Omental fat pad (tissue), 4 donors: ENCODE results near the gene RGS6. TPM values are rescaled to one million over a fixed set of nuclear protein-coding genes. Genes with fewer than 3 reads are reported as not detected.

Source experiments
- ATAC-seq: fragments of 150-250 bp; one replicate; pipeline ENCODE4 v1.9.1; 2016; ENCODE audit warnings: mild to moderate bottlenecking, moderate library complexity; ENCODE audit not compliant: low FRiP score
- DNase-seq: peaks from one replicate; pipeline ENCODE4 v3.0.0-alpha.2; 2019; ENCODE audit warnings: low spot score
- total RNA-seq, 4 donors: library from RNA; depleted of rRNA; stranded (reverse); fragments of >200 nt; gene quantifications; one replicate each; pipeline ENCODE4 v1.1.0, GENCODE V29; 2016
- TF ChIP-seq, protein P1 (sequence below), 3 donors: fragments of 450-650 bp; IDR thresholded peaks; one replicate each; pipeline ENCODE4 v1.5.1; 2016 to 2017; ENCODE audit warnings: antibody characterized with exemption in 3 of 3, mild to moderate bottlenecking in 3 of 3, moderate library complexity in 2 of 3

Gene RGS6
- total RNA-seq, 4 donors from 2014 or later, result 5.2 to 27.3 (median 6.9) TPM

DNA sequence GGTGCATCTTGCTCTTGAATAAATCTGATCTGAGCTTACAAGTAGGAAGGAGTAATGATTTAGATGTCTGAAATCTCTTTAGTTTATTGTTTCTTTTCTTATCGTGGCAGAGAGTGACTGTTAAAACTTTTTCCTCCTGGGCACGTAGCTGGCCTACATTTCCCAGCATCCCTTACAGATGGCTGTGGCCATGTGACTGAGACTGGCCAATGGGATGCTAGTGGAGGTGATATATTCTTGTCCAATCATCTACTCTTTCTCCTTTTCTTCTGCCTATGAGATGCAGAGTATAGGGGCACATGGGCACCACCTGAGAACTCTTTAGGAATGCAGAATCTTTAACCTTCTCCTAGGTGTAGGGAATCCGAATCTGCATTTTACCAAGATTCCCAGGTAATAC is 237.3 kb downstream of the RGS6 start:
- DNase-seq (no peak), ATAC-seq (no peak)
- TF ChIP-seq, protein P1, sequence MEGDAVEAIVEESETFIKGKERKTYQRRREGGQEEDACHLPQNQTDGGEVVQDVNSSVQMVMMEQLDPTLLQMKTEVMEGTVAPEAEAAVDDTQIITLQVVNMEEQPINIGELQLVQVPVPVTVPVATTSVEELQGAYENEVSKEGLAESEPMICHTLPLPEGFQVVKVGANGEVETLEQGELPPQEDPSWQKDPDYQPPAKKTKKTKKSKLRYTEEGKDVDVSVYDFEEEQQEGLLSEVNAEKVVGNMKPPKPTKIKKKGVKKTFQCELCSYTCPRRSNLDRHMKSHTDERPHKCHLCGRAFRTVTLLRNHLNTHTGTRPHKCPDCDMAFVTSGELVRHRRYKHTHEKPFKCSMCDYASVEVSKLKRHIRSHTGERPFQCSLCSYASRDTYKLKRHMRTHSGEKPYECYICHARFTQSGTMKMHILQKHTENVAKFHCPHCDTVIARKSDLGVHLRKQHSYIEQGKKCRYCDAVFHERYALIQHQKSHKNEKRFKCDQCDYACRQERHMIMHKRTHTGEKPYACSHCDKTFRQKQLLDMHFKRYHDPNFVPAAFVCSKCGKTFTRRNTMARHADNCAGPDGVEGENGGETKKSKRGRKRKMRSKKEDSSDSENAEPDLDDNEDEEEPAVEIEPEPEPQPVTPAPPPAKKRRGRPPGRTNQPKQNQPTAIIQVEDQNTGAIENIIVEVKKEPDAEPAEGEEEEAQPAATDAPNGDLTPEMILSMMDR (IDR thresholded peaks at IDR 0.05), result no peak

DNA sequence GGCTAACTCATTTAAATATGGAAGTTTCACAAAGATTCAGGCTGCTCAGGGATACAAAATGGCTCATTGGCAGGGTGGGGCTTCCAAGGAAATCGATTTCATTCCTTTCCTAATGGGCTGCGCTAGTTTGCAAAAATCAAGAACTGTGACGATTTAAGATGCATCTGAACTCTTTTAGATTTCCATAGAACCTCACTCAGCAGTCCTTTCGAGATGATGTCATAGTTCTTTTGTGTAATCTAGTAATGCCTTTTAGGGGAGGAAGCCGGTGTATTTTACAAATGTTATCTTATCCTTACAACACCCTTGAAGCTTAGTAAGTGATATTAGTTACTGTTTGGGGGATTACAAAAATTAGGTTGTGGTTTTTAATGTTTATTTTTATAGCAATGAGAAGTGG is 239.8 kb downstream of the RGS6 start:
- TF ChIP-seq, protein P1 (IDR thresholded peaks at IDR 0.05), result no peak
- DNase-seq (no peak), ATAC-seq (no peak)

DNA sequence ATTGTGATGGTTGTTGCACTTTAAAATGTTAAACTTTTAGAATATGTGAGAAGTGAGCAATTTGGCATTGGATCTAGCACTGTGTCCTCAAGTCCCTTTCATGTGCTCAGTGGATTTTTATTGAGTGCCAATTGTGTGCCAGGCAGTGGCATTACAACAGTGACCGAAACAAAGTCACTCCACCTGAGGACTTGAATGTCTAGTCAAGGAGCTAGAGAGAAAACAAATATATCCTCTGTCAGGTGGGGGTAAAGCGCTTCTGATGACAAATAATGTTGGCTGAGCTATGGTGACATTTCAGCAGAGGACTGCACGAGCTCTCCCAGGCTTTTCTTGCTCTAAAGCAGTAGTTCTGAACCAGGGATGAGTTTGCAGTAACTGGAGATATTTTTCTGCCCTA is 240.4 kb downstream of the RGS6 start:
- no peak for ATAC-seq
- TF ChIP-seq, protein P1 (IDR thresholded peaks at IDR 0.05), result no peak
- DNase-seq, result no peak

DNA sequence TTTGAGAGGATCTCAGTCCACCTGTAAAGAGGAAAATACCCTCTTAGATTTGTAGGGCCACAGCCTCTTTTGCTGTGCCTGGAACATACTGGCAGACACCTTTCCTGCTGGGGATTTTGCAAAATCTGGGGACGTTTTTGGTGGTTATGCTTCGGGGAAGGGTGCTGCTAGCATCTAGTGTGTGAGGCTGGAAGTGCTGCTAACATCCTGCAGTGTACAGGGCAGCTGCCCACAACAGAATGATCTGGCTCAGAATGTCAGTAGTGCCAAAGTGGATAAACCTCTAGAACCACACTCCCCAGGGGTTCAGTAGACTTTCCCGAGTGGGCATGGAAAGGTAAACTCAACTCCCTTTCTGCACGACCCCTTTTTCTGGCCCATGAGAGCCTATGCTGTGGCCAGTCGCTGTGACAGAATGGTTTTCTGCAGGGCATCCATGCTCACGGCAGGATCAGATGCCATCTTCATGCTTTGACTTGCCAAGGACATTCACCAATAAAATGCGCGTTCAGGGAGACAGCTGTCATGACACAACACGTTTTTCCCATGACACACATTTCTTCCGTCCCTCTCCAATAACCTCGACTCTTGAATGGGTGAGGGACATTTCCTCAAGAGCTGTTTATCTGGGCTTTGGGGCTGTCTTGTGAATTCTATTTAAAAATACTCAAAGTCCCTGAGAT is 240.9 kb downstream of the RGS6 start:
- TF ChIP-seq, protein P1 (IDR thresholded peaks at IDR 0.05), result no peak
- ATAC-seq (no peak), DNase-seq (no peak)

DNA sequence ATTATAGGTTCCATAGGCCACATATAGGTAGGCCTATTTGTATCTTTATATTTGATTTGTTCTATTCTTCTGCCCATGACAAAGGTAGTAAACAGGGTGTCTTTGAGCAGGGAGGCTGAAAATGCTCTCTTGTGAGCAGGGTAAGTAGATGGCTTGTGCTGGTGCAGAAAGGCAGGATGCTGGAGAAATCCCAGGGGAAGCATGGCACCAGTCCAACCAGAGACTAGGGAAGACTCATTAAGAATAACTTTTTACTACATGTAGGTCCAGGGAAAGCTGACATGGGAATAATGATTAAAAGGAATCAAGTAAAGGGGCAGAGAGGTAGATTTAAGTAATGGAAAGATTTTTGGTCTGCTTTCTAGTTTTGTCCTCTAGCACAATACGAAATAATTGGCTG is 245.0 kb downstream of the RGS6 start:
- ATAC-seq (no peak), DNase-seq (no peak)
- TF ChIP-seq, protein P1 (IDR thresholded peaks at IDR 0.05), result no peak

DNA sequence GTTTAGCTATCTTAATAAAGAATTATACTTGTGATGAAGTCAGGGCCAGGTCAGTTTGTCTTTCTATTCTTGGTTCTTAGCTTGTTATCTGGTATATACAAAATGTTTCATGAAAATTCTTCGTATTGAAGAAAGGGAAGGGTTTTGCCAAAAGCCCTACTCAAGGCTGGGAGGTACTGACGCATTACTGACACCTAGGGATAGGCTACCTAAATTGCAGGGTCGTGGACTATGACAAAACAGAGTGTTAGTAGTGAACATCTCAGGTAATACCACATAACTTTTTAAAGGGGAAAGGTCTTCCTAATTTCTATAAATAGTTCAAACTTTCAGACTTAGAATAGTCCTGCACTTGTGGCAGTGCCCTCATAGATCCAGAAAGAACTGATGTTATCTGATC is 246.3 kb downstream of the RGS6 start:
- ATAC-seq, result no peak

More for the DNA sequence above, 246.3 kb downstream of the RGS6 start:
- TF ChIP-seq, protein P1 (IDR thresholded peaks at IDR 0.05), result no peak
- no peak for DNase-seq
